CD4-positive, alpha-beta T cell treated with Interleukin-17A for 4 hours (primary cell): Measurements from ENCODE around the gene AXL.
A peak's percentile ranks its signal among the peaks of the same experiment; 100 is the strongest.

Experiments used
- DNase-seq: peaks from one replicate; pipeline ENCODE4 v3.0.0-alpha.2; 2020; ENCODE audit warnings: mixed read lengths

The AXL gene

GRCh38 chr19:41238244-41238643 lies 19.2 kb downstream of the AXL start:
- DNase-seq: no peak

- DNase-seq: no peak
Measured at GRCh38 chr19:41239363-41239762, 20.3 kb downstream of the AXL start.

- no peak for DNase-seq
Measured at GRCh38 chr19:41239961-41240574, 21.0 kb downstream of the AXL start.

- no peak for DNase-seq
Measured at GRCh38 chr19:41241859-41242258, 22.8 kb downstream of the AXL start.

GRCh38 chr19:41244117-41244516 lies 25.1 kb downstream of the AXL start:
- no peak for DNase-seq

GRCh38 chr19:41245843-41246242 lies 26.8 kb downstream of the AXL start:
- no peak for DNase-seq

- DNase-seq: no peak
Measured at GRCh38 chr19:41248895-41249294, 29.9 kb downstream of the AXL start.

GRCh38 chr19:41249707-41250423 lies 30.8 kb downstream of the AXL start:
- no peak for DNase-seq

GRCh38 chr19:41253660-41254059 lies 34.6 kb downstream of the AXL start:
- DNase-seq: no peak

- no peak for DNase-seq
Measured at GRCh38 chr19:41255171-41255570, 36.1 kb downstream of the AXL start.

- DNase-seq: no peak
Measured at GRCh38 chr19:41261474-41262190, 42.6 kb downstream of the AXL start.

- peak; percentile 82 for DNase-seq
Measured at GRCh38 chr19:41263042-41263849, 44.2 kb downstream of the AXL start.

- peak; percentile 99 for DNase-seq
Measured at GRCh38 chr19:41263850-41264580, 45.0 kb downstream of the AXL start, which contains the start of gene HNRNPUL1. Gene HNRNPUL1 (plus strand): TSS chr19:41264372. CDS start chr19:41264504, 132 bp downstream.

- peak; percentile 71 for DNase-seq
Measured at GRCh38 chr19:41264581-41265394, 45.8 kb downstream of the AXL start.

GRCh38 chr19:41265395-41266153 lies 46.6 kb downstream of the AXL start:
- DNase-seq: peak; percentile 17

GRCh38 chr19:41269055-41269454 lies 50.0 kb downstream of the AXL start:
- DNase-seq: no peak

- DNase-seq: no peak
Measured at GRCh38 chr19:41269571-41269970, 50.5 kb downstream of the AXL start.

GRCh38 chr19:41273076-41273475 lies 54.1 kb downstream of the AXL start:
- DNase-seq: no peak

- no peak for DNase-seq
Measured at GRCh38 chr19:41274802-41275201, 55.8 kb downstream of the AXL start.

- no peak for DNase-seq
Measured at GRCh38 chr19:41276231-41276630, 57.2 kb downstream of the AXL start.

- no peak for DNase-seq
Measured at GRCh38 chr19:41278478-41278877, 59.5 kb downstream of the AXL start.
